ENCODE measurements around the gene ZNF878. TPM values are rescaled to one million over a fixed set of nuclear protein-coding genes. Genes with fewer than 3 reads are reported as not detected.

ZNF878 gene
- 0.05 TPM in 1 of 2 replicates, not detected in the other for total RNA-seq

DNA sequence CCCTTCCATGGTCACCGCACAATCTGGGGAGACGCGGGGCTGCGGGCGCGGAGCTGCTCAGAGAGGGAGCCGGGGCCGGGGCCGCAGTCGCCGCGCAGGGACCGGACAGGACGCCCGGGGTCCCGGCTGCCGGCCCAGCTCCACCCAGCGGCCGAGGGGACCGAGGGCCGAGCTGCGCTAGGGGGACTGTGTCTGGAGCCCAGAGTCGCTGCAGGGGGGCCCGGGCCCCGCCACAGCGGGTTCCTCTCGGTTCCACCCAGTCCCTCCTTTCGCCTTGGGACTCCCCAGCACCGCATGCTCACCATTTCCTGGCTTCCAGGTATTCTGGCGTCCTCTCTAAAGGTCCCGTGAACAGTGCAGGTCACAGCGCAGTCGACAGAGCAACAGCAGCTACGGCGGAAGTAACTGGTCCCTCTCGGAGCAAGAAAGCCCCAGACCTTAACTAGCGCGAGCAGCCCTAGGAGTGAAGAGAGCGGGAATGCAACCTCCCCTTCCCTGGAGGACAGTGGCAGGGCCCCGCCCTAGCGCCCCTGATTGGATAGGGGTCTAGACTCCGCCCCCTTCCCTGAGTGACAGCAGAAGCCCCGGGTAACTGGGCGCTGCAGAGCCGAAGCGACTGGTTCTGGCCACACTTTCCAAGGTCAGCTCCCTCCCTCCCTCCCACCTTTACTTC is at the start of gene ZNF878:
ZNF878 (minus strand) TSS at position 465 of the 673 bp plus-strand sequence; CDS start at position 305, 160 bp downstream.

DNA sequence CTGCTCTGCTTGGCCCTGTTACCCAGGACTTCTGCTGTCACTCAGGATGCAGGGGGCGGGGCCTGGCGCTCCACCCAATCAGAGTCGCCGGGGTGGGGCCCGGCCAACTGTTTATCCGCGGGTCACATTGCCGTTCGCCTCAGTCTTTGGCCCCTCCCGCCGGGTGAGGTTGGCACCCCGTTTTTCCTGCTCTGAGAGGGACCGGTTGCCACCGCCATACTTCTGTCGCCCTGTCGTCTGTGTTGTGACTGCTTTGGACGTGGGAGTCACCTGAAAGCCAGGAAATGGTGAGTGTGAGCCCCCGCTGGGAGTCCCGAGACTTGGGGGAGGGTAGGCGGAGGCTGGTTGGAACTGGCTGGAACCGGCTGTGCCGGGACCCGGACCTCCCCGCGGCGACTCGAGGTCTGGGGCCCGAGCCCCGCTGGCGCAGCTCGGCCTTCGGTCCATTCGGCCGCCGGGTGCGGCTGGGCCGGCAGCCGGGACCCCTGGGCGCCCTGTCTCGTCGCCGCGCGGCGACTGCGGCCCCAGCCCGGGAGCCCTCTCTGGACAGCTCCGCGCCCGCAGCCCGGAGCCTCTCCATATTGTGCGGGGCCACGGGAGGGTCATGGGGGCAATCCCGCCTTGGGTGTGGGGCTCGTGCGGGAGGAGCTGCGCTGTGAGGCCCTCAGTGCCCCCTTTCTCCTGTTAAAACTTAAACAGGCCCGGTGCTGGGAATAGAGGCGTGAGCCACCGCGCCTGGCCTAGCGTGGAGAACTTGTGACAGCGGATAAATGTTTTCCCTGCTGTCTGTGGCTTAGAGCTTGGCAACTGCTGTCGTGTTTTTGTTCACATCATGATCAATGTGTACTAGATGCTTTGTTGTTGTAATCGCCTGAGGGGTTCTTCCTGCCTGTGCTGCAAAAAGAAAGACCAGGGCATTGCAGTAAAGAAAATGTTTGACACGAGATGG is 12.1 kb upstream of the ZNF878 start, which contains the start of gene ZNF844:
ZNF844 (plus strand) TSS at position 142 of the 949 bp plus-strand sequence; CDS start at position 285, 143 bp downstream.

DNA sequence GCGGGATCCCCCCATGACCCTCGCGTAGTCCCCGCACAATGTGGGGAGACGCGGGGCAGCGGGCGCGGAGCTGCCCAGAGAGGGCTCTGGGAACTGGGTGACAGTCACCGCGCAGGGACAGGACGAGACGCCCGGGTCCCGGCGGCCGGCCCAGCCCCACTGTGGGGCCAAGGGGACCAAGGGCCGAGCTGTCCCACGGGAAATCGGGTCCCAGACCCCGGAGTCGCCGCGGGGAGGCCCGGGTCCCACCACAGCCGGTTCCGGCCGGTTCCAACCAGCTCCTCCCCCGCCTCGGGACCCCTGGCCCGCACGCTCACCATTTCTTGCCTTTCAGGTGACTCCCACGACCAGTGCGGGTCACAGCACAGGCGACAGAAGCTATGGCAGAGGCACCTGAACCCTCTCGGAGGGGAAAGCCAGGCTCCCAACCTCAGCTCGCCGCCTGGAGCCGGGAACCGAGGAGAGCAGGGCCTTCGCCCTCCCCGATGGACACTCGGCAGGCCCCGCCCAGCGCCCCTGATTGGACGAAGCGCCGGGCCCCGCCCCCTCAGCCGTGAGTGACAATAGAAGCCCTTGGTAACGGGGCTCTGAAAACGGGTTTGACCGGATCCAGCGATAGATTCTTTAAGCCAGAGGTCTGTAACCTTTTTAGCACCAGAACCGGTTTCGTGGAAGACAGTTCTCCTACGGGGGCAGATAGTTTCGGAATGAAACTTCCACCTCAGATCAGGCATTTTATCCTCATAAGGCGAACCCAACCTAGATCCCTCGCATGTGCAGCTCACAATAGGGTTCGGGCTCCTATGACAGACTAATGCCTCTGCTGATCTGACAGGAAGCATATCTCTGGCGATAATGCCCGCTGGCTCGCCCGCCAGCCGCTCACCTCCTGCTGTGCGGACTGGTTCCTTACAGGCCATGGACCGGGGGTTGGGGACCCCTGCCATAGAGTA is 17.3 kb downstream of the ZNF878 start, which contains the start of gene ZNF433:
ZNF433 (minus strand) TSS at position 460 of the 953 bp plus-strand sequence; CDS start at position 320, 140 bp downstream.

Other genes starting within 250 kb of the ZNF878 start
- 8.6 and 9.3 TPM in 2 replicates for gene ZNF440, start 238.7 kb downstream of the ZNF878 start, total RNA-seq
- 1.1 and 2.2 TPM in 2 replicates for gene ZNF439, start 204.2 kb downstream of the ZNF878 start, total RNA-seq
- gene ZNF69, start 165.2 kb downstream of the ZNF878 start, total RNA-seq: 3.8 and 4.6 TPM in 2 replicates
- 3.3 and 3.8 TPM in 2 replicates for gene ZNF700, start 127.9 kb downstream of the ZNF878 start, total RNA-seq
- 0.64 and 1.1 TPM in 2 replicates for gene ZNF763, start 87.9 kb downstream of the ZNF878 start, total RNA-seq
- gene ZNF433, start 17.3 kb downstream of the ZNF878 start, total RNA-seq: 4.2 and 6.7 TPM in 2 replicates
- 5.4 and 5.5 TPM in 2 replicates for gene ZNF844, start 11.8 kb upstream of the ZNF878 start, total RNA-seq
- 0.88 and 3.1 TPM in 2 replicates for gene ZNF20, start 87.4 kb upstream of the ZNF878 start, total RNA-seq
- gene ZNF625, start 103.8 kb upstream of the ZNF878 start, total RNA-seq: 4.2 and 4.3 TPM in 2 replicates
- 5.5 and 5.6 TPM in 2 replicates for gene ZNF136, start 110.1 kb upstream of the ZNF878 start, total RNA-seq
- gene ZNF44, start 241.9 kb upstream of the ZNF878 start, total RNA-seq: 2.4 and 3.3 TPM in 2 replicates